Measurements from ENCODE around the gene ARPC1A.

- TF ChIP-seq POLR2A (IDR thresholded peaks at IDR 0.05): no peak
- TF ChIP-seq POLR2AphosphoS5 (IDR thresholded peaks at IDR 0.05): no peak
These were observed 58.8 kb downstream of the ARPC1A start for GRCh38 chr7:99384523-99384922.
